DOHH2 (cell line): ENCODE measurements around the gene AIFM1.

Experiments
- H3F3A ChIP-seq: fragments of 200-600 bp; sonication (generic), shearing (Covaris generic); 2 replicates; pipeline ENCODE4 v1.6.0; 2016; ENCODE audit warnings: antibody characterized with exemption, mild to moderate bottlenecking; ENCODE audit not compliant: control insufficient read depth, insufficient read depth
- H3K27ac ChIP-seq: fragments of 200-600 bp; sonication (generic); 2 replicates; pipeline ENCODE4 v1.5.1; 2014; ENCODE audit warnings: low read depth, mild to moderate bottlenecking, low read length, moderate library complexity
- H3K27me3 ChIP-seq: fragments of 200-600 bp; sonication (generic); 2 replicates; pipeline ENCODE4 v1.6.1; 2014; ENCODE audit warnings: mild to moderate bottlenecking, low read length, mixed read lengths; ENCODE audit not compliant: control insufficient read depth
- H3K36me3 ChIP-seq: fragments of 200-600 bp; sonication (generic); 2 replicates; pipeline ENCODE4 v1.6.1; 2014; ENCODE audit warnings: mild to moderate bottlenecking, low read length, moderate library complexity, mixed read lengths; ENCODE audit not compliant: control insufficient read depth
- H3K4me1 ChIP-seq: fragments of 200-600 bp; sonication (generic); 2 replicates; pipeline ENCODE4 v1.6.1; 2014; ENCODE audit warnings: mild to moderate bottlenecking, low read length, mixed read lengths; ENCODE audit not compliant: control insufficient read depth
- H3K4me2 ChIP-seq: fragments of 200-600 bp; sonication (generic); 2 replicates; pipeline ENCODE4 v1.6.0; 2014; ENCODE audit warnings: mild to moderate bottlenecking, low read length, moderate library complexity
- H3K4me3 ChIP-seq: fragments of 200-600 bp; sonication (generic); 2 replicates; pipeline ENCODE4 v1.5.1; 2014; ENCODE audit warnings: mild to moderate bottlenecking, low read length, mixed read lengths
- H3K79me2 ChIP-seq: fragments of 200-600 bp; sonication (generic); 2 replicates; pipeline ENCODE4 v1.6.1; 2014; ENCODE audit warnings: mild to moderate bottlenecking, low read length, mixed read lengths; ENCODE audit not compliant: control insufficient read depth
- H3K9me2 ChIP-seq: fragments of 200-600 bp; sonication (generic); replicated peaks from 2 replicates; pipeline ENCODE4 v1.6.1; 2014; ENCODE audit warnings: mild to moderate bottlenecking, low read length, mixed read lengths; ENCODE audit not compliant: control insufficient read depth
- H3K9me3 ChIP-seq: fragments of 200-600 bp; sonication (generic); 2 replicates; pipeline ENCODE4 v1.6.1; 2014; ENCODE audit warnings: antibody characterized with exemption, low read length, mixed read lengths; ENCODE audit not compliant: control insufficient read depth, insufficient read depth
- H4K20me1 ChIP-seq: fragments of 200-600 bp; sonication (generic); 2 replicates; pipeline ENCODE4 v1.6.0; 2014; ENCODE audit warnings: low read depth, mild to moderate bottlenecking, antibody characterized with exemption, low read length, moderate library complexity; ENCODE audit not compliant: control insufficient read depth, insufficient read depth
- CTCF ChIP-seq: fragments of 200-600 bp; sonication (generic); IDR thresholded peaks from one replicate; pipeline ENCODE4 v1.5.1; 2014; ENCODE audit warnings: antibody characterized with exemption, mild to moderate bottlenecking, low read depth, low read length; ENCODE audit not compliant: poor library complexity, severe bottlenecking
- EZH2phosphoT487 ChIP-seq: fragments of 200-600 bp; sonication (generic); IDR thresholded peaks from 2 replicates; pipeline ENCODE4 v1.6.1; 2017; ENCODE audit warnings: borderline replicate concordance, mild to moderate bottlenecking, antibody characterized with exemption, low read length, moderate library complexity, mixed read lengths

AIFM1 gene

GRCh38 chrX:130174045-130174704 is 8.5 kb upstream of the AIFM1 start:
- Histone ChIP-seq H3K9me3 (no peaks in the 10 kb centered on the region), H3K9me2 (no peaks in the 10 kb centered on the region), H4K20me1 (no peaks in the 10 kb centered on the region), H3K4me1 (peaks cover 66% of the 10 kb centered on the region), H3K4me3 (peak overlapping the region; percentile 81), H3K27me3 (no peaks in the 10 kb centered on the region), H3K27ac (peak overlapping the region; percentile 89), H3K36me3 (peaks cover 56% of the 10 kb centered on the region), H3K79me2 (peaks cover 78% of the 10 kb centered on the region), H3F3A (peaks cover 17% of the 10 kb centered on the region), H3K4me2 (peak overlapping the region; percentile 94)
- TF ChIP-seq EZH2phosphoT487 (no peak), CTCF (no peak)

GRCh38 chrX:130173190-130173895 is 7.7 kb upstream of the AIFM1 start:
- peak overlapping the region; percentile 81 for H3K4me3 ChIP-seq
- H3K9me3 ChIP-seq, result no peaks in the 10 kb centered on the region
- H3K36me3 ChIP-seq, result peaks cover 52% of the 10 kb centered on the region
- peak overlapping the region; percentile 89 for H3K27ac ChIP-seq
- no peaks in the 10 kb centered on the region for H4K20me1 ChIP-seq
- peaks cover 17% of the 10 kb centered on the region for H3F3A ChIP-seq
- peaks cover 76% of the 10 kb centered on the region for H3K79me2 ChIP-seq
- no peaks in the 10 kb centered on the region for H3K9me2 ChIP-seq
- H3K4me1 ChIP-seq, result peaks cover 63% of the 10 kb centered on the region
- TF ChIP-seq EZH2phosphoT487 (no peak), CTCF (no peak)
- H3K27me3 ChIP-seq, result no peaks in the 10 kb centered on the region
- peak overlapping the region; percentile 94 for H3K4me2 ChIP-seq

- peak overlapping the region; percentile 94 for H3K4me2 ChIP-seq
- H3K27me3 ChIP-seq, result no peaks in the 10 kb centered on the region
- H3K4me3 ChIP-seq, result peak overlapping the region; percentile 81
- H3K79me2 ChIP-seq, result peaks cover 71% of the 10 kb centered on the region
- peaks cover 17% of the 10 kb centered on the region for H3F3A ChIP-seq
- H3K36me3 ChIP-seq, result peaks cover 42% of the 10 kb centered on the region
- TF ChIP-seq EZH2phosphoT487 (no peak), CTCF (no peak)
- no peaks in the 10 kb centered on the region for H4K20me1 ChIP-seq
- peak overlapping the region; percentile 89 for H3K27ac ChIP-seq
- H3K9me2 ChIP-seq, result no peaks in the 10 kb centered on the region
- no peaks in the 10 kb centered on the region for H3K9me3 ChIP-seq
- H3K4me1 ChIP-seq, result peaks cover 59% of the 10 kb centered on the region
Measured at GRCh38 chrX:130172127-130172845, 6.6 kb upstream of the AIFM1 start.
